ENCODE results near the gene IQSEC3. TPM values are rescaled to one million over a fixed set of nuclear protein-coding genes. Genes with fewer than 3 reads are reported as not detected.

IQSEC3 gene
- total RNA-seq, 1 donor from 2014 or later = 4.5 TPM

GRCh38 chr12:138898-139534 lies 72.4 kb downstream of the IQSEC3 start:
- DNase-seq = peak; percentile 29

DNA sequence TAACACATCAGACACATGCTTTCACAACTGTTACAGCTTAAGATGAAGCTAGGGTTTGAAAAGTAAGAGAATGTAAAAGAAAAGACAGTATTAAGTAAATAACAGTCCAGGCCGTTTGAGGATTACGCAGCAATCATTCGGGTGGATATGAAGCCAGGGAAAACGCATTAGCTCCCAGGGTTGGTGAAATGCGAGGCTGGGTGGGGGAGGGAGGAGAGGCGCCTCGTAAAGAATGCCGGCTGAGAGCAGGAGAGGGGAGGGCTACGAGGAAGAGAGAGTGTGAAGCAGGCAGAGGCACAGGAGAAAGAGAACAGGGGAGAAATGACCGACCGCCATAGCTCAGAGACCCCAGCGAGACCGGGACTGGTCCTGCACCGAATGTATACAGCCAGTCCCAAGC lies 73.0 kb downstream of the IQSEC3 start:
- no peak for DNase-seq

- DNase-seq = no peak
Measured at GRCh38 chr12:140162-140561, 73.6 kb downstream of the IQSEC3 start.

- no peak for DNase-seq
Measured at GRCh38 chr12:143964-144649, 77.5 kb downstream of the IQSEC3 start.

DNA sequence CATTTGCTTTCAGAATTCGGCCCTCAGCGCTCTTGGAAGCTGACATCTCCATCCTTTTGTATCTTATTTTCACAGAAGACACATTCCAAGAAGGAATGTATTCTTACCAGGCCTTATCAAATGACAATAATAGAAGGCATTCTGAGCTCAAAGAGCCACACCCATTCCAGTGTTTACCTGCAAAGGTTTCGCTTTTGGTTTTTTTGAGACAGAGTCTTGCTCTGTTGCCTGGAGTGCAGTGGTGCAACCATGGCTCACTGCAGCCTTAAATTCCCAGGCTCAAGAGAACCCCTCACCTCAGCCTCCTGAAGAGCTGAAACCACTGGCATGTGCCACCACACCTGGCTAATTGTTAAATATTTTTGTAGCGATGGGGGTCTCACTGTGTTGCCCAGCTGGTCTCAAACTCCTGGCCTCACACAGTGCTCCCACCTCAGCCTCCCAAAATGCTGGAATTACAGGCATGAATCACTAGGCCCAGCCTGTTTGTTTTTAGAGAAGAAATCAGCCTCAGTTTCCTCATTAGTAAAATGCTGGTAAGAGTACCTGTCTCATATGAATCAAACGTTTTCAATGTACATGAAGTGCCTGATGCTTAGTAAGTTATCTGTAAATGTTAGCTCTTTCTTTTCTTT lies 78.2 kb downstream of the IQSEC3 start:
- no peak for DNase-seq

GRCh38 chr12:145369-145960 lies 78.9 kb downstream of the IQSEC3 start:
- no peak for DNase-seq

GRCh38 chr12:147242-147641 lies 80.7 kb downstream of the IQSEC3 start:
- no peak for DNase-seq

DNA sequence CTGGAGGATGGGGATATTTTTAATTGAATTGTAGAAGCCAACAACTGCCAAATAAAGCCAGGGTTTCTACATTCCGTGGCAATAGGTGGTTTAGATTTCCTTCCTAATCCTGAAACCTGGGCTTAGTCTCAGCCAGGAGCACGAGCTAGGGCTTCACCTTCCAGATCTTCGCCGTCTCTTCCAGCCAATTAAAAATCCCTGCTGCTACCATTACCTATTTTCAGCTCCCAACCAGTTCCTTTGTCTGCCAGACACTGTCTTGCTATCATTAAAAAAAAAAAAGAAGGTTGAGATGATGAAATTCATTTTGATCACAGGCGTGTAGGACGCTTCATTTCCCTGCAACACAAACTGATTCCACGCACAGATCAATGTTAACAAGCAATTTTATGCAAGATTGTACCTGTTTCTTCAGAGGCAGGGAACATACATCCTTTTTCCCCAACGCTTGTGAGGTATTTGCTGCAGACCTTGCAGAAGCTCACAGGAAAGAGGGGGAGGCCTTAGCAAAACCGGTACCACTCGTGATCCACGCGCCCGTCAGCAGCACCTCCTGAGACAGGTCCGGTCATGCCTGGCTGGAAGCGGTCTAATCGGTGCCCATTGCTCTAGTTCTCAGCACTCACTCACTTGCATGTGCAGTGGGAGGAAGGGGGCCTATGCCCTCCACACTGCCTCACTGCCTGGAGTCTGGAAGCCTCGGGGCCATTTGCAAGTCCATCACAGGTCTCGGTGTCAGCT lies 82.3 kb downstream of the IQSEC3 start:
- DNase-seq = no peak

- no peak for DNase-seq
Measured at GRCh38 chr12:151579-151978, 85.0 kb downstream of the IQSEC3 start.

- DNase-seq = no peak
Measured at GRCh38 chr12:152440-152839, 85.9 kb downstream of the IQSEC3 start.

DNA sequence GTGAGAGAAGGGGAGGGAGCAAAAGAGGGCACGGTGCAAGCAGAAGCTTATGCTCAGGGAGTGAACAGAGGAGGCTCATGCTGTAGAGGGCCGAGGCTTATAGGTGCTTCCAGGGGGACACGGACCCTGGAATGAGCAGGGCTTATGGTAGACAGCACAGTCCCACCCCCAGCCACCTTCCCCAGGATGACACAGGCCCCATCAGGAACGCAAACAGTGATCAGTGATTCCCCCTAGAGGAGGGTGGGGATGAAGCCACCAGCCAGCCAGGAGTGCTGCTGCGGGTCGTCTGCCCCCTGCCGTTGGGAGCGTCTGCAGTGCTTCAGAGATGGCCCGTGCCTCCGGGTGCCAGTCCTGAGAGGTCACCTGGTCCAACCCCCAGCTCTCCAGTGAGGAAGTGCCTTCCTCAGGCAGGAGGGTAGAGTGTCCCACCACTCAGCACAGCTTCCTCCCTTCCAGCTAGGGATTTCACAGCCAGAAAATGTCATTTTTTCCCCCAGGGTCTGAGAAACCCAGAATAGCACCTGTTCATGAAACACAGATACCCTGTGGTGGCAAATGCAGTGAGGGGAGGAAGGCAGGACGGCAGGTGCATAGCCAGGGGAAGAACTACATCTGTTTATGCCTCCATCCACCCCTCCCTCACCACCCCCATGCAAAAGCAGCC lies 86.6 kb downstream of the IQSEC3 start:
- DNase-seq = no peak

DNA sequence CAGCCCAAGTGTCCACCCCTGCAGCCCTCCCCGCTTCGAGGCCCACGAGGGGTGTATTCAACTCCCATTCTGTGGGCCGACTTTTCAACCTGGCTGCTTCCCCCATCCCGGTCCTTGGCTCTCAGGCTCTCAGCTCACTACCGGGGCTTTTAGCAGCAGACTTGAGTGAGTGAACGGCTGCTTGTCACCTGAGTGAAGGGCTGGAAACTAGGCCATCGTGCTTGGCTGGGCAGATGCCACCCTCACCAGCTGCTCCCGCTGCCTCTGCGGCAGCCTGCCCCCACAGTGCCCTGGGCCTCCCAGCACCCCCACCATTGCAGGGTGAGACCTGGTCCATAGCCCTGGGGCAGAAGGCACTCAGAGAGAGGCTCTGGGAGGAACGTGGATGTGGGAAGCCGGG lies 87.5 kb downstream of the IQSEC3 start:
- DNase-seq = no peak

GRCh38 chr12:155006-155405 lies 88.4 kb downstream of the IQSEC3 start:
- DNase-seq = no peak

GRCh38 chr12:155646-156045 lies 89.1 kb downstream of the IQSEC3 start:
- no peak for DNase-seq

DNA sequence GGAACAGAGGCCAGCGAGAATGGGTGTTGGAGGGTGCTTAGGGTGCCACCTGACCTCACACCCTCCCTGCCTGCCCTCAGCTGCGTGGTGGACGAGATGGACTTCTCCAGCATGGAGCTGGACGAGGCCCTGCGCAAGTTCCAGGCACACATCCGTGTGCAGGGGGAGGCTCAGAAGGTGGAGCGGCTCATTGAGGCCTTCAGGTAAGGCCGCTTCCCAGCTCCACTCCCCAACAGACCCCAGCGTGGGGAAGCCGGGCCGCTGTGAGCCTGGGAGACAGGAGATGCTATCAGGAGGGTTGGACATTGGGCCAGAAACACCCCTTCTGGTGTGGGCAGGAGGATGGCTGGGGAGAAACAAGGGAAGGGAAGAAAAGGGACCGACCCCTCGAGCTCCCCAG lies 90.4 kb downstream of the IQSEC3 start:
- no peak for DNase-seq

DNA sequence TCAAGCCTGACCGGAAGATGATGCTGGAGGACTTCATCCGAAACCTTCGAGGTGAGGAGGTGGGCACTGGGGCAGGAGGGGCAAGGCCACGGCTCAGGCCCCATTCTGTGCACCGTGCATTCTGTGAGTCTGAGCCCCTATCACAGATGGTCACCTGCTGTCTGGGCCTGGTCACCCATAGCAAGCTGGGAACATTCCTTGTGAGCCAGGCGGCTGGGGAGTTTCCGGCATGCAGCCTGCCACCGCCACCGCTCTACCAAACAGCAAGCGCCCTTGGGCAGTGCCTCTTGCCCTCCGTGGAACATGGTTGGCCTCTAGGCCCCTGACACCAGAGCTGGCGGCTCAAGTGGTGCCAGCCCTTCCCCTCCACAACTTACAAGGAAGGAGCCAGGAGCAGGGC lies 91.1 kb downstream of the IQSEC3 start:
- DNase-seq = no peak

DNA sequence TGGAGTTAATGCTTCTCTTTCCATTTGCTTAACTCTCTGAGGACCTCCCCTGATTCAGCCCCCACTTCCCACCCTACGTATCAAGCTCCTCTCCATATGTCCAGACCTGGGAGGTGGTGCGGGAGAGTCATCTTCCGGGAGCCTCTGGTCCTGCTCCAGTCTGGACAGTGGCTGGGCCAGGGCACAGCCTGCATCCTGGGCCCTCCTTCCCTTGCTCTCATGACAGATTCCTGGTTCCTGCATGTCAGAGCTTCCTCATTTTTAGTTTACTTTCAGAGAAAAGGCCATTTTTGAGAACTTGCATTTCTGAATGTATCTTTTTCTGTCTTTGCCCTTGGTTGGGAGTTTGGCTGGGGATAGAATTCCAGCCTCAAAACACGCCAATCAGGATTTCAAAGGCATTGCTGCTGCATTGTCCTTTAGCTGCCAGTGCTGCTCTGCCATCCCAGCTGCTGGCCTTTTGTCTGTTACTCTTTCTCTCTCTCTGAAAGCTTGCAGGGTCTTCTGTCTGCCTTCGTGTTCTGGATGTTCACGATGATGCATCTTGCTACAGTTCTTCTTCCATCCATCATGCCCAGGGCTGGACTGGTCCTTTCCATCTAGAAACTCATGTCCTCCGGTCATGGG lies 92.7 kb downstream of the IQSEC3 start:
- no peak for DNase-seq

- no peak for DNase-seq
Measured at GRCh38 chr12:160858-161257, 94.3 kb downstream of the IQSEC3 start.

DNA sequence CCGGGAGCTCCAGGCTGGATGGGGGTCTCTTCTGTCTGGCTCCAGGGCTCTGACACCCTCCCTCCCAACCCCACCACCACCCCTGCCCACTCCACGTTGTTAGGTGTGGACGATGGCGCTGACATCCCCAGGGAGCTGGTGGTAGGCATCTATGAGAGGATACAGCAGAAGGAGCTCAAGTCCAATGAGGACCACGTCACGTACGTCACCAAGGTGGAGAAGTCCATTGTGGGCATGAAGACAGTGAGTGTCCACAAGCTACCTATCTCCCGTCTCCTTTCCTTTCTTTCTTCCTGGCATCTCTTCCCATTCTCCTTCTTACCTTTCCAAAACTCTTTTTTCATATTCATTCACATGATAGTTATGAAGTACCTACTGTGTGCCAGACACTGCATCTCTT lies 95.3 kb downstream of the IQSEC3 start:
- DNase-seq = no peak

- no peak for DNase-seq
Measured at GRCh38 chr12:162467-163307, 96.1 kb downstream of the IQSEC3 start.
